Mesenchymal stem cell (in vitro differentiated cells and primary cell): Measurements from ENCODE around the gene VWA3A.
"Not testable (repeated sequence)": the region's sequence is repeated elsewhere in the genome, so short reads cannot be mapped to it uniquely, and the experiment has no call there.

Experiments used
- DNase-seq: peaks from one replicate; pipeline ENCODE4 v3.0.0-alpha.2; 2013
- H2AFZ ChIP-seq: one replicate; pipeline ENCODE4 v1.6.1; 2013; ENCODE audit warnings: low read depth, mild to moderate bottlenecking, control low read depth, inconsistent platforms, low read length, moderate library complexity
- H2AK5ac ChIP-seq: 2 replicates; pipeline ENCODE4 v1.6.1; 2013; ENCODE audit warnings: low read length, moderate library complexity, mild to moderate bottlenecking, inconsistent platforms; ENCODE audit not compliant: severe bottlenecking
- H2BK120ac ChIP-seq: one replicate; pipeline ENCODE4 v1.6.1; 2013; ENCODE audit warnings: low read depth, mild to moderate bottlenecking, inconsistent platforms, low read length, moderate library complexity
- H2BK12ac ChIP-seq, 2 experiments: one replicate each; pipeline ENCODE4 v1.6.1; 2013; ENCODE audit warnings: inconsistent platforms in 2 of 2, low read length in 2 of 2, mild to moderate bottlenecking in 2 of 2, moderate library complexity in 2 of 2, control low read depth in 1 of 2
- H2BK15ac ChIP-seq: one replicate; pipeline ENCODE4 v1.6.1; 2013; ENCODE audit warnings: mild to moderate bottlenecking, low read depth, inconsistent platforms; ENCODE audit not compliant: poor library complexity, severe bottlenecking
- H2BK5ac ChIP-seq: 2 replicates; pipeline ENCODE4 v1.6.1; 2013; ENCODE audit warnings: low read depth, mild to moderate bottlenecking, low read length, control low read depth, inconsistent platforms; ENCODE audit not compliant: poor library complexity, severe bottlenecking
- H3K14ac ChIP-seq, 2 experiments: one replicate each; pipeline ENCODE4 v1.6.1; 2013; ENCODE audit warnings: inconsistent platforms in 2 of 2, low read length in 2 of 2, control low read depth in 1 of 2, mild to moderate bottlenecking in 1 of 2, moderate library complexity in 1 of 2
- H3K18ac ChIP-seq, 2 experiments: one replicate each; pipeline ENCODE4 v1.6.1; 2013; ENCODE audit warnings: inconsistent platforms in 2 of 2, low read length in 2 of 2, control low read depth in 1 of 2, low read depth in 1 of 2, mild to moderate bottlenecking in 1 of 2
- H3K23ac ChIP-seq, 2 experiments: one replicate each; pipeline ENCODE4 v1.6.1; 2013; ENCODE audit warnings: inconsistent platforms in 2 of 2, low read length in 2 of 2, mild to moderate bottlenecking in 2 of 2, moderate library complexity in 2 of 2, control low read depth in 1 of 2
- H3K27ac ChIP-seq: 2 replicates; pipeline ENCODE4 v1.5.1; 2013; ENCODE audit warnings: mild to moderate bottlenecking, moderate library complexity, low read length, control low read depth, inconsistent platforms; ENCODE audit not compliant: poor library complexity, severe bottlenecking
- H3K27me3 ChIP-seq, 2 experiments: 2 replicates each; pipeline versions ENCODE4 v1.6.1 to v1.7.0; 2013; ENCODE audit warnings: low read length in 2 of 2, mild to moderate bottlenecking in 2 of 2, moderate library complexity in 2 of 2, control low read depth in 1 of 2, inconsistent platforms in 1 of 2; ENCODE audit not compliant: control insufficient read depth in 1 of 2, insufficient read depth in 1 of 2
- H3K36me3 ChIP-seq, 2 experiments: 2 replicates each; pipeline versions ENCODE4 v1.6.1 to v1.7.0; 2013; ENCODE audit warnings: low read length in 2 of 2, control low read depth in 1 of 2, inconsistent platforms in 1 of 2, low read depth in 1 of 2, mild to moderate bottlenecking in 1 of 2; ENCODE audit not compliant: insufficient read depth in 2 of 2, control insufficient read depth in 1 of 2
- H3K4ac ChIP-seq, 2 experiments: one replicate each; pipeline ENCODE4 v1.6.1; 2013; ENCODE audit warnings: inconsistent platforms in 2 of 2, low read length in 2 of 2, mild to moderate bottlenecking in 2 of 2, moderate library complexity in 2 of 2, control low read depth in 1 of 2, low read depth in 1 of 2
- H3K4me1 ChIP-seq: 2 replicates; pipeline ENCODE4 v1.6.1; 2013; ENCODE audit warnings: low read depth, low read length, control low read depth; ENCODE audit not compliant: control insufficient read depth, insufficient read depth
- H3K4me2 ChIP-seq: 2 replicates; pipeline ENCODE4 v1.6.1; 2013; ENCODE audit warnings: low read length, mild to moderate bottlenecking, inconsistent platforms; ENCODE audit not compliant: poor library complexity, severe bottlenecking
- H3K4me3 ChIP-seq, 2 experiments: 2 replicates each; pipeline versions ENCODE4 v1.5.1 to v1.7.0; 2013; ENCODE audit warnings: low read length in 2 of 2, mild to moderate bottlenecking in 2 of 2, control low read depth in 1 of 2, low read depth in 1 of 2; ENCODE audit not compliant: insufficient read depth in 1 of 2
- H3K79me1 ChIP-seq: replicated peaks from 2 replicates; pipeline ENCODE4 v1.6.1; 2013; ENCODE audit warnings: mild to moderate bottlenecking, control low read depth, low read length, inconsistent platforms; ENCODE audit not compliant: poor library complexity, severe bottlenecking
- H3K9ac ChIP-seq: 2 replicates; pipeline ENCODE4 v1.7.0; 2013; ENCODE audit warnings: mild to moderate bottlenecking, low read length, moderate library complexity
- H3K9me3 ChIP-seq: 2 replicates; pipeline ENCODE4 v1.7.0; 2013; ENCODE audit warnings: mild to moderate bottlenecking, low read length; ENCODE audit not compliant: control insufficient read depth
- H4K8ac ChIP-seq: one replicate; pipeline ENCODE4 v1.6.1; 2013; ENCODE audit warnings: inconsistent platforms, mild to moderate bottlenecking, low read length, moderate library complexity
- H4K91ac ChIP-seq: one replicate; pipeline ENCODE4 v1.6.1; 2013; ENCODE audit warnings: mild to moderate bottlenecking, low read length, inconsistent platforms
- WGBS: methylation state at CpG from one replicate; pipeline ENCODE4 v1.1.7; 2013; ENCODE audit warnings: mixed read lengths; 5-methylcytosine and 5-hydroxymethylcytosine counted together

The VWA3A gene

GRCh38 chr16:22172642-22173041, 80.3 kb downstream of the VWA3A start:
- H3K27ac ChIP-seq, H3K36me3 ChIP-seq, DNase-seq, H4K91ac ChIP-seq, H3K79me1 ChIP-seq, H3K9ac ChIP-seq, H3K9me3 ChIP-seq, H3K4ac ChIP-seq, H2AK5ac ChIP-seq, H2BK15ac ChIP-seq, H3K4me1 ChIP-seq, H4K8ac ChIP-seq, H2BK5ac ChIP-seq, H3K4me3 ChIP-seq, H3K14ac ChIP-seq, H3K18ac ChIP-seq, H2BK12ac ChIP-seq, H3K23ac ChIP-seq, H2AFZ ChIP-seq, H3K4me2 ChIP-seq, H2BK120ac ChIP-seq: not testable (repeated sequence)
- peaks cover 6 to 15% of the 10 kb centered on the region in 2 experiments for H3K27me3 ChIP-seq
- 90% methylated on average over 1 of the region's 1 CpG for WGBS

DNA sequence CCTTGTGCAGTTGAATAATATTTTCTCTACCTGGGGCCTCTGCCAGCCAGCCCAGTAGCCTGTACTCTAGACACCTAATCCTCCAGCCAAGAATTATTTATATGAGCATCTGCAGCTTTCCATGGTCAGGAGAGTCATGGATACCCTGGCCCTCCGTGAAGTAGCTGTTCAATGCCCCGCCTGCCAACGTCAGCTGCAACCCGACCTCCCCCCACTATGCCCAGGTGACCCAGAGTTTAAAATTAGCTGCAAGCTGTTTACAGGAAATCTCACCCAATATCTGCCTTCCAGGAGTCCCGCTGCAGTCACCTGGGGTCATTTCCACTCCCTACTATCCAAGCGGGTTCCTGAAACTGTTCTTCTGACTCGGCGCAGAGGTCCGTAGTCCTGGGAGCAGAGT, 82.3 kb downstream of the VWA3A start:
- Histone ChIP-seq H3K27ac (no peak overlapping the region), H3K79me1 (no peaks in the 10 kb centered on the region), H2AK5ac (no peak overlapping the region), H3K9ac (no peak overlapping the region), H2AFZ (no peak overlapping the region), H2BK15ac (no peak overlapping the region), H2BK5ac (no peak overlapping the region), H2BK12ac (no peak overlapping the region), H3K14ac (no peak overlapping the region), H2BK120ac (no peak overlapping the region), H3K4me3 (no peak overlapping the region), H3K27me3 (peaks cover 12 to 23% of the 10 kb centered on the region in 2 experiments), H3K4me1 (no peaks in the 10 kb centered on the region), H4K91ac (no peak overlapping the region), H4K8ac (no peak overlapping the region), H3K4me2 (no peak overlapping the region), H3K9me3 (no peaks in the 10 kb centered on the region), H3K36me3 (no peaks in the 10 kb centered on the region), H3K4ac (no peak overlapping the region), H3K23ac (no peak overlapping the region), H3K18ac (no peak overlapping the region)
- DNase-seq = no peak
- WGBS = 82% methylated on average over 9 of the region's 9 CpGs

- Histone ChIP-seq H4K91ac (no peak overlapping the region), H3K79me1 (no peaks in the 10 kb centered on the region), H4K8ac (no peak overlapping the region), H3K9ac (no peak overlapping the region), H2AFZ (no peak overlapping the region), H2AK5ac (no peak overlapping the region), H2BK120ac (no peak overlapping the region), H3K23ac (no peak overlapping the region), H3K4me3 (no peak overlapping the region), H3K14ac (no peak overlapping the region), H3K4me1 (no peaks in the 10 kb centered on the region), H3K4ac (no peak overlapping the region), H3K36me3 (no peaks in the 10 kb centered on the region), H3K27ac (no peak overlapping the region), H2BK5ac (no peak overlapping the region), H2BK12ac (no peak overlapping the region), H3K9me3 (no peaks in the 10 kb centered on the region), H3K18ac (no peak overlapping the region), H2BK15ac (no peak overlapping the region), H3K4me2 (no peak overlapping the region), H3K27me3 (peaks cover 15 to 24% of the 10 kb centered on the region in 2 experiments)
- DNase-seq = no peak
- 77% methylated on average over 18 of the region's 18 CpGs for WGBS
These were observed 85.9 kb downstream of the VWA3A start for GRCh38 chr16:22177968-22178930.

- H3K36me3 ChIP-seq = no peaks in the 10 kb centered on the region
- no peak overlapping the region for H2BK12ac ChIP-seq
- no peak overlapping the region for H2AFZ ChIP-seq
- no peak overlapping the region for H2AK5ac ChIP-seq
- H3K9ac ChIP-seq = no peak overlapping the region
- H2BK15ac ChIP-seq = no peak overlapping the region
- whole genome bisulfite sequencing = 75% methylated on average over 9 of the region's 11 CpGs
- H3K4me1 ChIP-seq = no peaks in the 10 kb centered on the region
- H4K91ac ChIP-seq = no peak overlapping the region
- no peak overlapping the region for H3K4ac ChIP-seq
- H3K4me2 ChIP-seq = no peak overlapping the region
- H2BK5ac ChIP-seq = no peak overlapping the region
- H3K79me1 ChIP-seq = no peaks in the 10 kb centered on the region
- no peaks in the 10 kb centered on the region for H3K9me3 ChIP-seq
- H3K23ac ChIP-seq = no peak overlapping the region
- no peak overlapping the region for H4K8ac ChIP-seq
- no peak for DNase-seq
- H3K14ac ChIP-seq = no peak overlapping the region
- H3K18ac ChIP-seq = no peak overlapping the region
- H3K27me3 ChIP-seq = peaks cover 17 to 30% of the 10 kb centered on the region in 2 experiments
- H3K4me3 ChIP-seq = no peak overlapping the region
- H2BK120ac ChIP-seq = no peak overlapping the region
- no peak overlapping the region for H3K27ac ChIP-seq
These were observed 89.1 kb downstream of the VWA3A start for GRCh38 chr16:22181426-22181825.
